NT2/D1 (cell line): ENCODE data around the gene RALGPS2.

Experiments
- SUZ12 ChIP-seq: IDR thresholded peaks from 2 replicates; pipeline ENCODE4 v1.6.1; 2011; ENCODE audit not compliant: insufficient read length, insufficient read depth; ENCODE audit errors: extremely low read depth
- YY1 ChIP-seq: IDR thresholded peaks from 2 replicates; pipeline ENCODE4 v1.6.1; 2011; ENCODE audit not compliant: insufficient read length, insufficient read depth
- ZNF274 ChIP-seq: IDR thresholded peaks from 2 replicates; pipeline ENCODE4 v1.6.1; 2011; ENCODE audit warnings: mild to moderate bottlenecking, low read depth, low read length

- no peak for TF ChIP-seq YY1
- TF ChIP-seq ZNF274, result no peak
- no peak for TF ChIP-seq SUZ12
These were observed 18.8 kb downstream of the RALGPS2 start for GRCh38 chr1:178743801-178744200.
